Calu3 (cell line): ENCODE measurements around the gene TOR2A. TPM values are rescaled to one million over a fixed set of nuclear protein-coding genes. Genes with fewer than 3 reads are reported as not detected.

Experiments used
- BruUV-seq: library from RNA; stranded (reverse); fragments of 400-500 nt; replicated peaks from 2 replicates; lab custom pipeline; 2021; lab: Mats Ljungman, UMichigan
- CTCF ChIA-PET: fragments of 300-600 bp; sonication (Branson Sonifier 250); formaldehyde crosslinking; loops from one replicate; lab custom pipeline; 2022; ENCODE audit warnings: antibody characterized with exemption; lab: Charles Lee
- DNase-seq: peaks from one replicate; pipeline ENCODE4 v3.0.0; 2022
- H3K27ac Mint-ChIP-seq: one replicate; pipeline ENCODE4 v1.8.0; 2022; ENCODE audit warnings: mixed read lengths; ENCODE audit not compliant: unreplicated experiment
- H3K27me3 Mint-ChIP-seq: one replicate; pipeline ENCODE4 v1.8.0; 2022; ENCODE audit warnings: mixed read lengths; ENCODE audit not compliant: unreplicated experiment
- H3K36me3 Mint-ChIP-seq: one replicate; pipeline ENCODE4 v1.8.0; 2022; ENCODE audit warnings: mild to moderate bottlenecking, moderate library complexity, mixed read lengths; ENCODE audit not compliant: insufficient read depth, unreplicated experiment
- H3K4me1 Mint-ChIP-seq: one replicate; pipeline ENCODE4 v1.8.0; 2022; ENCODE audit warnings: mild to moderate bottlenecking, low read depth, mixed read lengths; ENCODE audit not compliant: unreplicated experiment
- H3K4me3 Mint-ChIP-seq: one replicate; pipeline ENCODE4 v1.8.0; 2022; ENCODE audit warnings: mild to moderate bottlenecking, low read depth, moderate library complexity, mixed read lengths; ENCODE audit not compliant: unreplicated experiment
- H3K9me3 Mint-ChIP-seq: one replicate; pipeline ENCODE4 v1.8.0; 2022; ENCODE audit warnings: low read depth, mixed read lengths; ENCODE audit not compliant: unreplicated experiment
- intact Hi-C: fragments of 100-400 bp; cut with micrococcal nuclease; formaldehyde crosslinking; loops from one replicate; pipeline ENCODE4 v1.10.0; 2022; ENCODE audit not compliant: unreplicated experiment
- total RNA-seq: library from RNA; stranded (reverse); gene quantifications from 2 replicates; pipeline ENCODE4 v1.2.3, GENCODE V29; 2022
- TF ChIP-seq, protein P1 (sequence below): fragments of 200-600 bp; IDR thresholded peaks from one replicate; pipeline ENCODE4 v1.8.0; 2022; ENCODE audit warnings: antibody characterized with exemption; ENCODE audit not compliant: unreplicated experiment

TOR2A gene
- total RNA-seq, 1 experiment from 2014 or later = 7.6 TPM

DNA sequence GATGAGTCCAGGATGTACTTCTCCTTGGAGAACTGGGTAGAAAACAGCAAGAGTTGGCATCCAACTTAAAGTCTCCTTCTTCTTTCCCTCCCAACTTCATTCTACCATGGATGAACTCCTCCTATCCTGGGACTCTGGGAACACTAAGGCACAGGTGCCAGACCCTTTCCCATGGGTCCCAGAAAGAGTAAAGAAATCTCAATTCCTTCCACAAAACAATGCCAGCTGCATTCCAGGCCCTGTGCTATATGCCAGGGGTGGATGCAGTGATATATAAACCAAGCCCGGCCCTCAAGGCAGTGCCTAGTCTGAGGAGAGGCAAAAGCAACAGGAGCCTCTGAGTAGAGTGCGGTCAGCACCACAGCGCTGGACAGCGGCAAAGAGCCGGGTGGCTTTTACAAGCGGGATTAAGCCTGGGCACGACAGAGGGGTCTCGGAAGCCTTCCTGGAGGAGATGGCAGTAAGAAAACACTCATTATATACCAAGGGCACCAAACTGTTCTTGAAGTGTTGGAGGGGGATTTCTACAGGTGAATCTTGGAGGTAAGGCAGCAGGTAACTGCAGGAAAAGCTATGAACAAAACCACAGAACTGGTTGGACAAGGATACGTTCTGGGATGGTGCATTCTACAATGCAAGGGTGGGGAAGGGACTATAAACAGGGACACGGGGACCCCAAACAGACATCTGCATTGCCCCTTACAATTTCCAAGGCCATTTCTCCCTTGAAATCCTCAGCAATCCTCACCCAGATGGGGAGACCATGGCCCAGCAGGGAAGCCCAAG lies 16.4 kb upstream of the TOR2A start:
- no peaks in the 10 kb centered on the region for H3K9me3 Mint-ChIP-seq
- CTCF ChIA-PET = interaction anchor here (0.6 to 0.9 kb wide), 2 partner anchors 17 to 62 kb away, joined by 3 read pairs; partner anchors contain the start of gene TOR2A
- TF ChIP-seq, protein P1, sequence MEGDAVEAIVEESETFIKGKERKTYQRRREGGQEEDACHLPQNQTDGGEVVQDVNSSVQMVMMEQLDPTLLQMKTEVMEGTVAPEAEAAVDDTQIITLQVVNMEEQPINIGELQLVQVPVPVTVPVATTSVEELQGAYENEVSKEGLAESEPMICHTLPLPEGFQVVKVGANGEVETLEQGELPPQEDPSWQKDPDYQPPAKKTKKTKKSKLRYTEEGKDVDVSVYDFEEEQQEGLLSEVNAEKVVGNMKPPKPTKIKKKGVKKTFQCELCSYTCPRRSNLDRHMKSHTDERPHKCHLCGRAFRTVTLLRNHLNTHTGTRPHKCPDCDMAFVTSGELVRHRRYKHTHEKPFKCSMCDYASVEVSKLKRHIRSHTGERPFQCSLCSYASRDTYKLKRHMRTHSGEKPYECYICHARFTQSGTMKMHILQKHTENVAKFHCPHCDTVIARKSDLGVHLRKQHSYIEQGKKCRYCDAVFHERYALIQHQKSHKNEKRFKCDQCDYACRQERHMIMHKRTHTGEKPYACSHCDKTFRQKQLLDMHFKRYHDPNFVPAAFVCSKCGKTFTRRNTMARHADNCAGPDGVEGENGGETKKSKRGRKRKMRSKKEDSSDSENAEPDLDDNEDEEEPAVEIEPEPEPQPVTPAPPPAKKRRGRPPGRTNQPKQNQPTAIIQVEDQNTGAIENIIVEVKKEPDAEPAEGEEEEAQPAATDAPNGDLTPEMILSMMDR = no peak
- peaks cover 80% of the 10 kb centered on the region for H3K27me3 Mint-ChIP-seq
- no peak overlapping the region for H3K4me3 Mint-ChIP-seq
- intact Hi-C loops = no loop called here
- no peaks in the 10 kb centered on the region for H3K4me1 Mint-ChIP-seq
- no peak overlapping the region for H3K27ac Mint-ChIP-seq
- no TSS peak for BruUV-seq
- peak; percentile 15 for DNase-seq
- H3K36me3 Mint-ChIP-seq = peaks cover 5% of the 10 kb centered on the region

DNA sequence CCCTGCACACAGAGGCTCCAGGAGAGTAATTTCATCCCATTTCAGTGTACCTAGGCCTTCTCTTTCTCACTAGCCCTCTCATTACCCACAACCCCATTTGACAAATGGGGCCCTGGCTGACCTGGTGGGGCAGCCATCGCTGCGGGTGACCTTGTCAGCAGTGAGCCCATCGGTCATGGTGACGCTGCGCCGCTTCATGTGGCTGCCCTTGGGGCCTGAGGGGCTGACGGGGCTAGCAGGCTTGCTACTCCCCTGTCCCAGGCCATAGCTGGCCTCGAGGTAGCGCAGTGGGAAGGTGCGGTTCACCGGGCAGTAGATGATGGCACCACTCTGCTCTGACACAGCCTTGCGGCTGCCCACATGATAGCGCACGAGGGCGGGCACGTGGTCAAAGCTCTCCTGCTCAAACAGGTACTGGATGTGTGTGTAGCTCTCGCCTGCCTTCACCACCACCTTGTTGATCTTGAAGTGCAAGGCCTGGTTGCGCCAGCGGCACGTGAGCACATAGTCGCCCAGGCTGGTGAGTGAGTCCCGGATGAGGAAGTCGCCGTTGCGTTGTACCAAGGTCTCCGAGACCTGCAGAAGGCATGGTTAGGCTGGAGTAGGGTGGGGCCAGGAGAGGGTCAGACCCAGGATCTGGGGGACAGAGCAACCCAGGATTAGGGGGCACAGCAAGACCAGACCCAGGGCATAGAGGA lies 14.1 kb upstream of the TOR2A start:
- CTCF ChIA-PET = no interaction called here
- H3K4me3 Mint-ChIP-seq = no peak overlapping the region
- no peaks in the 10 kb centered on the region for H3K9me3 Mint-ChIP-seq
- peaks cover 5% of the 10 kb centered on the region for H3K36me3 Mint-ChIP-seq
- H3K27ac Mint-ChIP-seq = no peak overlapping the region
- no peaks in the 10 kb centered on the region for H3K4me1 Mint-ChIP-seq
- TF ChIP-seq, protein P1 = no peak
- no TSS peak for BruUV-seq
- DNase-seq = no peak
- peaks cover 77% of the 10 kb centered on the region for H3K27me3 Mint-ChIP-seq
- intact Hi-C loops = no loop called here

DNA sequence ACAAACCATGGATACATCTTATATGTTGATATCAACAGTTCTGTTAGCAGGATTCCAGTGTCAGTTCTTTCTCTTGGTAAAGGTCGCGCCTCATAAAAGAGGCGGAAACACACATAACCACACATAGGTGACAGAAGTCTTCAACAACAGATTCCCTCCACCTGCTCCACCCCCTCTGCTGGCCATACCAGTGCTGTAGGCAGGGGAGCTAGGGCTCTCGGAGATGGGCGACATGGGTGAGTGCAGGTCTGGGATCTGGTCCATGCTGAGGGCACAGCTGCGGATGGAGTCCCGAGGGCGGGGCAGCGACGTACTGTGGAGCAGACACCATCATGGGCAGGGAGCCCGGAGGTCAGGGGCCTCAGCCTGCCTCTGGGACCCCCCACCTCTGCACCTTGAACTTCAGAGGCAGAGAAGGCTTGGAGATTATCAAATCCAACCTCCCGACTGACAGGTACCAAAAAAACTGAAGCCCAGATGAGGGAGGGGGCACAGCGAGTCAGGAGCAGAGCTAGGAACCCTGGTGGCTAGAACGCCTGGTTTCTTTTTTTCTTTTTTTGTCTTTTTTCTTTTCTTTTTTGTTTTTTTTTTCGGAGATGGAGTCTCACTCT lies 12.0 kb upstream of the TOR2A start:
- no peak overlapping the region for H3K4me3 Mint-ChIP-seq
- BruUV-seq = no TSS peak
- CTCF ChIA-PET = interaction anchor here (0.7 kb wide), 1 partner anchor 14 kb away, joined by 4 read pairs; no protein-coding TSS in a partner anchor
- no peak for DNase-seq
- intact Hi-C loops = no loop called here
- peaks cover 5% of the 10 kb centered on the region for H3K36me3 Mint-ChIP-seq
- H3K27me3 Mint-ChIP-seq = peaks cover 65% of the 10 kb centered on the region
- H3K4me1 Mint-ChIP-seq = peaks cover 4% of the 10 kb centered on the region
- no peaks in the 10 kb centered on the region for H3K9me3 Mint-ChIP-seq
- TF ChIP-seq, protein P1 = no peak
- no peak overlapping the region for H3K27ac Mint-ChIP-seq

DNA sequence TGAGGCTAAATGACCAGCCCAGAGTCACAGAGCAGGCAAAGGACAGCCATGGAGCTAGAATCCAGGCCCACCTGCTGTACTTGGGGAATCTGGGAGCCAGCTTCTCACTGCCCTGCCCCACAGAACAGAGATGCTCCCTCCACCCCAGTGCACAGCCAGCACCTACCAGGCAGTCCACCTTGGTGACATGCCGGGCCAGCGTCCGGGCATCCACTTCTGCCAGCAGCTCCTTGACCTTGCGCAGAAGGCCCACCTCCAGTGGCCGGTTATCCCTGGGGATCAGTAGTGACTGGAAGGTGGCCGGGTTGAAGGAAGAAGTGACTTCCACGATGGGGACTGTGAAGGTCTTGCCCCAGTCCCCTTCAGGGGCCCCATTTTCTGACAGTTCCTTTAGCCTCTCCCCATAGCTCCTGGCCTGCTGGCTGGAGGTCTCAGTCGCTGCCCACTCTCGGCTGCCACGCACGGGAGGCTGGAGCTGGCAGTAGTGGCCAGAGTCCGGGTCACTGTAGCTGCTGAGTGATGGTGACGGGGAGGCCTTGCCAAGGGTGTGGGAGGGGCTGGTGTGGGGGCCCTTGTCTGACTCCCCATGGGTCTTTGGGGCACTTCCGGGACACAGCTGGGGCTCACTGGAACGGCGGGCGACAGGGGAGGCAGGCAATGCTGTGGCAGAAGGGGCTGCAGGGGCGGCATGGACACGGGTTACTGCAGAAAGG lies 9.5 kb upstream of the TOR2A start:
- no peak for DNase-seq
- H3K36me3 Mint-ChIP-seq = no peaks in the 10 kb centered on the region
- TF ChIP-seq, protein P1 = no peak
- CTCF ChIA-PET = no interaction called here
- peaks cover 7% of the 10 kb centered on the region for H3K4me1 Mint-ChIP-seq
- H3K27me3 Mint-ChIP-seq = peaks cover 45% of the 10 kb centered on the region
- H3K4me3 Mint-ChIP-seq = no peak overlapping the region
- no peak overlapping the region for H3K27ac Mint-ChIP-seq
- no TSS peak for BruUV-seq
- intact Hi-C loops = no loop called here
- no peaks in the 10 kb centered on the region for H3K9me3 Mint-ChIP-seq
